GM12891 (cell line): ENCODE measurements around the gene RAD18.

Experiments used
- DNase-seq: peaks from one replicate; pipeline ENCODE4 v3.0.0; 2011; ENCODE audit warnings: low spot score; ENCODE audit not compliant: insufficient read length
- FAIRE-seq: peaks from 2 replicates; lab custom pipeline; 2011; peaks lifted over from hg19 to GRCh38; lab: Jason Lieb, UNC
- PAX5 ChIP-seq: IDR thresholded peaks from 2 replicates; pipeline ENCODE4 v1.6.1; 2011; ENCODE audit warnings: low read length, moderate library complexity, mild to moderate bottlenecking; ENCODE audit not compliant: insufficient read depth, severe bottlenecking
- POLR2A ChIP-seq: IDR thresholded peaks from 2 replicates; pipeline ENCODE4 v1.6.1; 2011; ENCODE audit warnings: low read depth, low read length, control low read depth
- POLR2AphosphoS5 ChIP-seq: IDR thresholded peaks from 2 replicates; pipeline ENCODE4 v1.6.1; 2011; ENCODE audit warnings: low read depth, low read length, control low read depth
- POU2F2 ChIP-seq: IDR thresholded peaks from 2 replicates; pipeline ENCODE4 v1.6.1; 2011; ENCODE audit warnings: low read depth, mild to moderate bottlenecking, control low read depth, low read length, moderate library complexity
- SPI1 ChIP-seq: IDR thresholded peaks from 2 replicates; pipeline ENCODE4 v1.6.1; 2011; ENCODE audit warnings: low read depth, low read length, control low read depth
- TAF1 ChIP-seq: IDR thresholded peaks from 2 replicates; pipeline ENCODE4 v1.6.1; 2011; ENCODE audit warnings: low read depth, low read length, control low read depth

Gene RAD18

DNA sequence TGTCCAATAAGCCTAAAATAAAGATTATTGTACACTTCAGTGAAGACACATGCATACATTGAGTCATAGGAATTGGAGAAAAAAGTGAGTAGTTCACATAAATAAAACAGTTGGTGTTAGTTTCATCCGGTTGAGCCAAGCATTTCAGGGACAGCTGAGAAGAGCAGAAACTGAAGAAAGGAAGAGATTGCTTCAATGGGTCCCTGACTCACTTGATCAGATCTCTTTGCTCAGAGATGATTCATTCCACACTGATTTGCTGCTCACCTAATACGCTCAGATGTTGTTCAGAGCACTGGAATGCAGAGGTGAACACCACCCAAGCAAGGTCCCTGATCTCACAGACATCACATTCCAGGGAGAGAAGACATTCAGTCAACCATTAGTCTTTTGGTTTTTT lies 93.7 kb downstream of the RAD18 start:
- no peak for FAIRE-seq
- DNase-seq: no peak
- no peak for TF ChIP-seq SPI1
- TF ChIP-seq POLR2AphosphoS5: no peak
- no peak for TF ChIP-seq POU2F2

DNA sequence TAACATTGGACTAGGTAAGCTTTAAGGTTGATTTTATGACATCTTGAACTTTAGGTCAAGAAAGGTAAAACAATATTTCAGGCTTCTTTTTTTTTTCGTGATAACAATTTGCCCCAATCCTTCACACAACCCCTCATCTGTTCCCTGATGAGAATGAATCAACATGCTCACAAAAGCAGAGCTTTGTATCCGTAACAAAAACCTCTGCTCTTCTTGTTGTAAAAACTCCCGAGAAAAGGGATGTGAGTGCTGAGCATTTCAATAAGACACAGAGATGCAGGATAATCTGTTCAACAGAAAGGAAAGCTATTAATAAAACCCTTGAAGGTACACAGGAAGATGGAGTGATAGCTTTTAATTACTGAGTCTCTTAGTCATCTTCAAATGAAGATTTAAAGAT lies 94.3 kb downstream of the RAD18 start:
- FAIRE-seq (no peak), DNase-seq (no peak)
- TF ChIP-seq POU2F2 (no peak), TAF1 (no peak), PAX5 (no peak), POLR2AphosphoS5 (no peak), POLR2A (no peak), SPI1 (no peak)

DNA sequence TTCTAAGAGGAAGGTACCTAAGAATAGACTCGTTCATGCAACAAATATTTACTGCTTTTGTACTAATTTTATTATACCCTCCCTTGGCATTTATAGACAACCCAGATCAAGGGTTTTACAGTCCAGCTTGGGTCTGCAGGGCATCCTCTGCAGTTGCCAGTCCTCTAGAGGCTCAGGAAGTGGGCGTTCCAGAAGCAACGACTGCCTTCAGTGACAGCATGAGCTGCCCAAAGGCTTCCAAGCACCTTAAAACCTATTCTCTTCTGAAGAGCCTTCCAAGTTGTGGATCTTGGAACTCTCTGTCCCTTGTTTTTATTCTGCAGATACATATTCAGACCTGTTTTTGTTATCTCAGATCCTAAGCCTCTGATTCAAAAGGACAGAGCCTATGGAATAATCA lies 95.6 kb downstream of the RAD18 start:
- no peak for DNase-seq
- no peak for FAIRE-seq
- TF ChIP-seq POLR2AphosphoS5: no peak
- TF ChIP-seq POLR2A: no peak
- no peak for TF ChIP-seq PAX5
- no peak for TF ChIP-seq TAF1
- TF ChIP-seq SPI1: no peak
- TF ChIP-seq POU2F2: no peak

DNA sequence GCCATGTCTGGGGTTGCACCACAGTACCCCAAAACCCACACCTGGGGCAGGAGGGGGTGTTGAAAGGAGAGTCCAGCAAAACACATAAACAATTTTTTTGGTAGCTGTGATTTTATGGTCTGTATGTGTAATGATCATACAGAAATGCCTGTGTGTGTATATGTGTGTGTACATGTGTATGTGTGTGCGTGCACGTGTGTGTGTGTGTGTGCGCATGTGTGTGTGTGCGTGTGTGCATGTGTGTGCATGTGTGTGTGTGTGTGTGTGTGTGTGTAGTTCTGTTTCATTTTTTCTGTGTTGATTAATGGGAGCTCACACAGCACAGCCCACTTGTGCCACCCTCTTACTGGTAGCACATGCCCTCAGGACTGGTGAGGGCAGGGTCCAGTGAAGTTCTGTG lies 97.6 kb downstream of the RAD18 start:
- TF ChIP-seq PAX5: no peak
- no peak for TF ChIP-seq TAF1
- DNase-seq: no peak
- peak; percentile 26 for FAIRE-seq

DNA sequence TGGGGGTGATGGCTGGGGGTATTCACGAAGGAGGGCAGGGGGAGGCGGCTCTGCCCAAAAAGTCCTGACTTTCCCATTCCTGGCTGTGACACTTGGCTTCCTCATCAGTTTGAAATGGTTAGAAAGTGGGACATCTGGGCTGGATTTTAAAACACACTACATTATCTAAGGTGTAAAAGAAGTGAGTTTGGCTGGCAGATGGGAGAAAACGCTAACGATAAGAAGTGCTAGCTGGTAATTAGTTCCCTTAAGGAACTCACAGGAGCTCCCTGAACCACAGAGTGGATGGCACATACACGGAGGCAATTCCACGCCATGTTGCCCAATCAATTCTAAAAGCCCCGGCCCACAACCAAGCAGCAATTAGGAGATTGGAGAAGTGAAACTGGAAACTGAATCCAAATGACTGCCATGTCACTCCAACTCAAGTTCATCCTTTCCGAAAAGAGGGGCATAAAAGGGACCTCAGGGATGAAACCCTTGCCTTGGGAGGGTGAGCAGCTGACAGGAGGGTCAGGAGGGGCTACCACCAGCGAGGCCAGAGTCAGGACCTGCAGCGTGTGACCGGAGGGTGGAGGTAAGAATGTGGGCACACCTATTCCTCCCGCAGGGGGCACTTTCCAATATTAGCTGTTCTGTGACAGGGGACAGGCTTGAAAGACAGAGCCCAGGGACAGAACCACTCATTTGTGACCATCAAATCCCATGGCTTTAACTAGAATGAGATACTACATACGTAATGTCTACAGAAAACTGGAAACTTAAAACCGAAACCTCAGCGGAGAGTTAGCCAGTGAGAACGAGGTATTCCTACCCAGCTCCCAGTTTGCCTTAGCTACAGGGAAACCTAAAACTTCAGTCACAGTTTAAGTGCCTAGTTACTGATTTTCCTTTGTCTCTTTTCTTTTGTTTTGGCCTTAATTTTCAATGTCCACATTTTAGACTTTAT lies 98.6 kb downstream of the RAD18 start:
- FAIRE-seq (no peak), DNase-seq (no peak)
- TF ChIP-seq SPI1 (peak; percentile 90), POU2F2 (no peak)

DNA sequence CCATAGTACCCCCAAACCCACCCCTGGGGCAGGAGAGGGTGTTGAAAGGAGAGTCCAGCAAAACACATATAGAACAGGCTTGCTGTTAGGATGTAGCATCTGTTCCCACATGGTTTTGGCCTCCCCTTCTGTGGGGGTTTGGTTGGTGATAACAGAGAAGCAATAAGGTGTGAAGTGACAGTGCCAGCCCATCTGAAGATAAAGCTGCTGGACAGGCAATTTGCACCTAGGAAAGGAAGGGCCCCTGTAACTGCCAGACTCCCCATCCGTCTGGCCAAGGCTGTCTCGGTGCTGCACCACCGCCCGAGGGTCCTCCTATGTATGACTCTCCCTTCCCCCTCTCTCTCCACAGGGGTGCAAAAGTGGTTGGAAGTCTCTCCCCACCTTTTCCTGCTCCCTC lies 99.4 kb downstream of the RAD18 start:
- no peak for FAIRE-seq
- no peak for TF ChIP-seq SPI1
- no peak for TF ChIP-seq PAX5
- TF ChIP-seq POU2F2: no peak
- no peak for TF ChIP-seq POLR2A
- DNase-seq: no peak

DNA sequence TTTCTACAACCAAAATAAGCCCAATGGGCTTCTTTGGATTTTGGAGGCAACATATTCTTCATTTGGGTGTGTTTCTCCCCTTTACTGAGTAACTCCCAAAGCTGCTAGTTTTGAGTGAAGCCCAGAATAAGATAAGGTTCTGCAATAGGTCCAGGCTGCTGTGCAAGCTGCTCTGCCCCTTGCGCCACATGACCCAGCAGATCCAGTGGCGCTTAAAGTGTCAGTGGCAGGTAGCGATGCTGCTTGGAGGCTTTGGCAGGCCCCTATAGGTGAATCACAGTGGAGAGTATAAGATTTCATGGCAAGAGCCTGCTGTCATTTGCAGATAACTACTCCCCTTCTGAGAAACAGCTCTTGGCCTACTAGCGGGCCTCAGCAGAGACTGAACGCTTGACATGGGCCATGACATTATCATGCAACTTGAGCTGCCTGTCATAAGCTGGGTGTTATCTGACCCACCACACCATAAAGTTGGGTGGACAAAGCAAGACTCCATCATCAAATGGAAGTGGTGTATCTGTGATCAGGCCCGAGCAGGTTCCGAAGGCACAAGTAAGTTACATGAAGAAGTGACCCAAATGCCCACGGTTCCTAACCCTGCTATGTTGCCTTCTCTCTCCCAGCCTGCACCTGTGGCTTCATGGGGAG lies 105.4 kb downstream of the RAD18 start:
- FAIRE-seq: no peak
- DNase-seq: no peak
- TF ChIP-seq SPI1 (no peak), POLR2AphosphoS5 (no peak), PAX5 (no peak), POU2F2 (no peak), TAF1 (no peak), POLR2A (no peak)

DNA sequence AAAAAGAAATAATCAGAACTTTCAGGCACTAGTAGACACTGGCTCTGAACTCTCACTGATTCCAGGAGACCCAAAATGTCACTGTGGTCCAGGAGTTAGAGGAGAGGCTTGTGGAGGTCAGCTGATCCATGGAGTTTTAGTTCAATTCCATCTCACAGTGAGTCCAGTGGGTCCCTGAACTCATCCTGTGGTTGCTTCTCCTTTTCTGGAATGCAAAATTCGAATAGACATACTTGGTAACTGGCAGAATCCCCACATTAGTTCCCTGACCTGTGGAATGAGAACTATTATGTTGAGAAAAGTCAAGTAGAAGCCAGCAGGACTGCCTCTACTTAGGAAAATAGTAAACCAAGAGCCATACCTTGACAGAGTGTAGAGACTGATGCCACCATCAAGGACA lies 106.6 kb downstream of the RAD18 start:
- TF ChIP-seq POLR2AphosphoS5: no peak
- TF ChIP-seq TAF1: no peak
- TF ChIP-seq POU2F2: no peak
- TF ChIP-seq PAX5: no peak
- no peak for TF ChIP-seq SPI1
- no peak for TF ChIP-seq POLR2A
- FAIRE-seq (no peak), DNase-seq (no peak)

DNA sequence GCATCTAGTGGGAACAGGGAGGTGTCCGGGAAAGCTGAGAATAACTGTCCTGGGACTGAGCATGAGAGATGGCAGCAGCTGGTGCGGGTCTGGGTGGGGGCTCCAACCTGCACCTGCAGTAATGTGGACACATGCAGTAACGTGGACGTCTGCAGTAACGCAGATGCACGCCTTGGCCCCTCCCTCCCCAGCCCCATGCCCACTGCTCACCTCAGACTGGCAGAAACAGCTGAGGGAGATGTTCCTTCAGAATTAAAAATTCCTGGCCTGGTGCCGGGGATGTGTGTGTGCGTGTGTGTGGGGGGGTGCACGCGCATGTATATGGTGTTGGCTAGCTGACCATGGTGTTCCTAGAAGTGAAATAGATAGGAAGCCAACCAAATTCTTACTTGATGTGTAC lies 107.2 kb downstream of the RAD18 start:
- TF ChIP-seq POLR2A: no peak
- no peak for TF ChIP-seq POU2F2
- TF ChIP-seq SPI1: no peak
- TF ChIP-seq TAF1: no peak
- no peak for TF ChIP-seq PAX5
- TF ChIP-seq POLR2AphosphoS5: no peak
- DNase-seq (no peak), FAIRE-seq (no peak)

DNA sequence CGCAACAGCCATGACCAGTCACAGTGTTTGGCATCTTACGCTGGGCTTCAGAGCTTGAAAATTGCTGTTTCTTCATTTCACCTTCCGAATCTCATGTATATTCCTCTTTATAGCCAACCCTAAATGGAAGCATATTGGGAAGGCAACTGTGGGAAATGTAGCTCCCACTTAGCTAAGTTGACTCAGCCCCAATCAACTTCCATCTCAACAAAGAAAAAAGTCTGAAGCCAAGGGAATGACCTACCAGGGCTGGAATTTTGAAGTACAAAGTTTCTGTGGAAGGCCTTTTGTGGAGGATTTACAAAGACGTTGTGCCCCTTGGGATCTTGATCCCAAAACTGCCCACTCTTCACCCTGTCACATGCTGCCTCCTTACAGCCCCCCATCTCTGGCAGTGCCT lies 108.6 kb downstream of the RAD18 start:
- FAIRE-seq (no peak), DNase-seq (no peak)
- no peak for TF ChIP-seq SPI1
- no peak for TF ChIP-seq POLR2A
- no peak for TF ChIP-seq TAF1
